IPS DF 4.7 (cell line): ENCODE results near the gene SEC11C.

Experiments used
- DNase-seq: peaks from one replicate; pipeline ENCODE4 v3.0.0-alpha.2; 2013; ENCODE audit warnings: low spot score; ENCODE audit errors: extremely low read depth

The SEC11C gene

DNA sequence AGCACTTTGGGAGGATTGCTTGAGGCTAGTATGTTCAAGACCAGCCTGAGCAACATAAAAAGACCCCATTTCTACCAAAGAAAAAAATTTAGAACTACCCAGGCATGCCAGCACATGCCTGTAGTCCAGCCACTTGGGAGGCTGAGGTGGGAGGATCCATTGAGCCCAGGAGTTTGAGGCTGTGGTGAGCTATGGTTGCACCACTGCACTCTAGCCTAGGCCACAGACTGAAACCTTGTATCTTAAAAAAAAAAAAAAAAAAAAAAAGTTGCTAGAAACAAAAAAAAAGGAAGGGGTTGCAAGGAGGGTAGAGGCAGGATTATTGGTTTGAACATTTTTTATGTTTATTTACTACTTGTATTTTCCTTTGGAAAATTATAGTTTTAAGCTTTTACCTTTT, 4.8 kb downstream of the SEC11C start:
- no peak for DNase-seq

DNA sequence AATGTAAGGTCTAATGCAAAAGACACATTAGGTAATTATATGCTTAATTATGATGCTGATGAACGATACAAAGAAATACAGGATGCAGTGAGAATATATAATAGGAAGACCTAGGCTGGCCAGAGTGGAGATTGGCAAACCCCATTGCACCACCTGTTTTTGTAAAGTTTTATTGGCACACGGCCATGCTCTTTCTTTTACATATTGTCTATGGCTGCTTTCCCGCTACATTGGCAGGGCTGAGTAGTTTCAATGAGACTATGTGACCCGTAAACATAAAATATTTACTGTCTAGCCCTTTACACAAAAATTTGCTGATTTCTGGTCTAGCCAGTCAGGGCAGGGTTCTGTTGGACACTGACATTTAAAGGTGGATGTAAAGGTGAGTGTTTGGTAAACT, 5.4 kb downstream of the SEC11C start:
- DNase-seq, result no peak

DNA sequence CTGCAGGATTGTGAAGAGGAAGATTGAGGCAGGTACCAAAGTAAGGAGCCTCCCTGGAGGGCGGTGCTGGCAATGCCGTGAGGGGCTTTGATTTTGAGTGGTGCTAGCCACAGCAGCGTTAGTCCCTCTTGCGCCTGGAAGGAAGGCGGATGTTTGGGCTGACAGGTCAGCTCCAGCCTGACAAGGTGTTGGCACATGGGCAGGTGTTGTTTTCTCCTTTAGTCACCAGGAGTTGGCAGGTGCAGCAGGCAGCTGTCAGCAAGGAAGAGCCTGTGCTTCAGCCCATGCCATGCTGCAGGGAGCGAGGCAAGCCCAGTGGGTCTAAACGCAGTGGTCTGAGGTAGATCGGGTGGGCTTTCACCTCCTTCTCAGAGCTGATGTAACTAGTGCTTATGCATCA, 8.5 kb downstream of the SEC11C start:
- DNase-seq, result no peak

DNA sequence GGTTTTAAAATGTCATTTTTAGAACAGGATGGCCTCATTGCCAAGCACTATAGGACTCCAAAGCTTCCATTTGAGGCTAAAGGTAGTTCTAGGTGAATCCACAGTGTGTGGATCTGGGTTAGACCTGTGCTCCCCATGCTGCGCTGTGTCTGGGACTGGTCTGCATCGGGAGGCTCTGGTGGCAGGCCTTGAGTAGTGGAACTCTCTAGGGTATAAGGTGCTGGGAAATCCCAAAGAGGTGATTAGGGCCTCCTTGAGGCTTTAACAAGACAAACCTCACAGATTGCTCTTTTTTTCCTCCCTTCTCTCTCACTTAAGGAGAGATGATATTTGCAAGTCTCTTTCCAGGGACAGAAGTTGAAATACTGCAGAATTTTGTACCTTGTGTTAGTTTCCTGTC, 9.3 kb downstream of the SEC11C start:
- DNase-seq, result no peak

DNA sequence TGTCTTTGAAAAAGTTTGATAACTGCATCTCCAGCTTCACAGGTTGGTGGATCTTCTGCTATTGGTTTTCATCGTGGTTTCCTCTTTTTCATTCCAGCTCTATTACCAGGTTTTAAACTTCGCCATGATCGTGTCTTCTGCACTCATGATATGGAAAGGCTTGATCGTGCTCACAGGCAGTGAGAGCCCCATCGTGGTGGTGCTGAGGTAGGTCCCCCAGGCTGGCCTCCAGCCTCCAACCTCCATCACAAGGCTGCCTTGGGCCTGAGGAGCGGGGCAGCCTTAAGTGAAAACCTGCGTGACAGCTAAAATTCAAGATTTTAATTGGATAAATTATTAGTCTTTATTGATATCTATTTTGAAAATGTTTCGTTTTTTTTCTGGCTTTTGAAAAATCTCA, 9.7 kb downstream of the SEC11C start:
- DNase-seq, result no peak

DNA sequence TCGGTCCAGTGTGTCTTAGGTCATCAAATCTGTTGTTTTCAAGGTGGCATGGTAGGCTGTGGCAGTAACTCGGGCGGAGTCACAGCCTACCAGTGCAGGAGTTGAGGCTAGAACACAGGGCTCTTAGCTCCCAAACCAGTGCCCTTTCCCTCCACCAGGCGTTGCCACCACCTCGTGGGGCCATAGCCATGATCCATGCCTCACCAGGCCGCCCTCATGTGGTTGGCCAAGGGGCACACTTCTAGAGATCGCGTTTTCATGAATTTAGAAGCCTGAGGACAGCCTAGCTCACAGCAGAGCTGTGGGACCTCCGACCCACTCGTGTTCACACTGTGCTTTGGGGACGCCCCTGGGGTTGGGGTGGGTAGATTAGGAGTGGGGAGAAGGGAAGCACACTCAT, 10.6 kb downstream of the SEC11C start:
- DNase-seq, result no peak

DNA sequence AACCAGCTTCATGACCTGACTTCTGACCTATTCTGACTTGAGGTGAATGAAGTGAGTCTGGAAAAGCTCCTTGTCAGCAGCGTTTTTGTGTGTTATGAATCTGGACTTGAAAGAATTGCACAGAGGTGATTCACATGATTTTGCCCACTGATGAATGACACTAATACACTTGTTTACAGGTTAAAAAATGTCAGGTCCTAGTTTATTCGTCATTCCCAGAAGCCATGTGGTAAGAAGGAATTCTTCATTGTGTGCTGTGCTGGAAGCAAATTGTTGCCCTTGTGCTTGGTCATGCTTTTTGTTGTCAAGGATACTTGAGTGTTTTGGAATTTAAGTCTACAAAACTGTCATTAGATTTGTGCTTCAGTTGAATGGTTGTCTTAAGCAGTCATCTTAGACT, 15.5 kb downstream of the SEC11C start:
- DNase-seq, result no peak

DNA sequence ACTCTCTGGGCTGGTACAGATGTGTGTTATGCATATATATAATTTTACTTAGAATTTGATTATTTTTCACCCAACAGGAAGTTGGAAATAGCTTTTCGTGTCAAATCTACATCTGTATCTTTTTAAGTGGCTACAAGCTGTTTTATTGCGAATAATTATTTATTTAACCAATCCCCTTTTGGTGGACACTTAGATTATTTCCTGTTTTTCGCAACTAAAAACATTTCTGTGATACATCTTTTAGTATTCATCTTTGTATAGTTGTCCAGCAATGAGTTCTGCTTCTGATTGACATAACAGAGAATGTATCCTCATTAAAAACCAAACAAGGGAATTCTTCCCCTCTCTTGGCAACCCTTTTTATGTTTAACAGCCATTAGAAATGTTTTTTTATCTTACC, 16.6 kb downstream of the SEC11C start:
- no peak for DNase-seq

DNA sequence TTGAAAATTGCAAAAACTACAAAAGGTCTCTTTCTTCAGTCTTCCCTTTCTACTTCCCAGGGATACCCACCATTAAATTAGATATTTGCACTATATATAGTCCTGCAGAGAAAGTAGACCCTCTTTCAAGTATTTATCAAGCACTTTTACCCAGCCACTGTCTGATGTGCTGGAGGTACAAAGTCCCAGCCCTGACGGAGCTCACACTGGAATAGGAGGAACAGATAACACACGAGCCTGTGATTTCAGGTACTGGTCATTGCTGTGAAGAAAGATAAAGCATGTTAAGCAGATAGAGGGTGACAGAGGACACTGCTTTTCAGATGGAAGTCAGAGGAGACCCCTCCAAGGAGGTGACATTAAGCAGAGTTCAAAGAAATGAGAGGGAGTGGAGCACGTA, 19.6 kb downstream of the SEC11C start:
- DNase-seq, result no peak

DNA sequence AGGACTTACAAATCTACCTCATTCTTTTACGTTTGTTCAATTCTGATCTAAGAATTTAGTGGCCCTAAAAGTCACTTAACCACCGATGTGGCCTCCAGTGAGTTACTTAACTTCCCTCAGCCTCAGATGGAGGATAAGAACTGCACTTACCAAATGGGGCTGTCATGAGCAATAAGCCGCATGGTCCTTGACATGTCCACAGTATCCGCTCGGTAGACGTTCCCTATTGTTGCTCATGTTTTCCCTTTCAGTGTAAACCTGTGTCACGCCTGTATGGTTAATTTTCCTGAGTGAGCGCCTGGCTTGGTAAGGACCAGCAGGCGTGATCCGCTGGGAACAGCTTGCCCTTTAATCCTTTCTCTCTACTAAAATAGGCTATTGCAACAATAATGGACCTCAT, 20.3 kb downstream of the SEC11C start:
- DNase-seq, result no peak

DNA sequence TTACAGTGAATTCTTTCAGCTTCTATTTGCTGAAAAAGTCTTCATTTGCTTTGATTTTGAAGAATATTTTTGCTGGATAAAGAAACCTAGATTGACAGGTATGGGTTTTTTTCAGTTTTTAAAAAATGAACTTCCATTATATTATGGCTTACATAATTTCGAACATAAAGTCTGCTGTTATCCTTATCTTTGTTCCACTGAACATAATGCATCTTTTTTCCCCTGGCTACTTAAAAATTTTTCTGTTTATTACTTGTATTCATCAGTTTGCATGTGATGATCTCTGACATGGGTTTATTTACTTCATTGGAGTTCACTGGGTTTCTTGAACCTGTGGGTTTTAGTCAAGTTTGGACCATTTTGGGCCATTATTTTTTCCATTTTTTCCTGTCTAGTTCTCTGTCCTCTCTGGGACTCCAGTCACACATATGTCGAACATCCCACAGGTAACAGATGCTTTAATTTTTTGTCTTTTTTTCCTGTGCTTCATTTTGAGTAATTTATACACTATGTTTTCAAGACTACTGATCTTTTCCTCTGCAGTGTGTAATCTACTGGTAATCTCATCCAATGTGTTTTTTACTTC, 33.1 kb downstream of the SEC11C start:
- no peak for DNase-seq

DNA sequence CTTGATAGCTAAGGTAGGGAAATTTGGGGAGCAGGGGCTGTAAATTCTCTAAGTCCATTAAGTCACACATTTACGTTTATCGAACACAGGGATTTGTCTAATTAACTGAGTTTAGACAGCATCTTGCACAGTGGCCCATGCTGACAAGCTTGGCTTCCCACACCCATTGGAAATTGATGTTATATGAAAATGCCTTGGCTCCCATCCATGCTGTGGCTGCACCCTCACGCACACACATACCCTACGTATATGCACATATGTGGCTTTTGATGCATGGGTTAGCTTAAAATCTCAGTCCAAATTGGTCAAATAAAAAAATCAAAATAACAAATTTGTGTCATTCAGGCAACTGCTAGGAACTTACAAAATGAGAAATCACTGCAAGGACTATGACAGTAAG, 37.8 kb downstream of the SEC11C start:
- DNase-seq, result no peak

DNA sequence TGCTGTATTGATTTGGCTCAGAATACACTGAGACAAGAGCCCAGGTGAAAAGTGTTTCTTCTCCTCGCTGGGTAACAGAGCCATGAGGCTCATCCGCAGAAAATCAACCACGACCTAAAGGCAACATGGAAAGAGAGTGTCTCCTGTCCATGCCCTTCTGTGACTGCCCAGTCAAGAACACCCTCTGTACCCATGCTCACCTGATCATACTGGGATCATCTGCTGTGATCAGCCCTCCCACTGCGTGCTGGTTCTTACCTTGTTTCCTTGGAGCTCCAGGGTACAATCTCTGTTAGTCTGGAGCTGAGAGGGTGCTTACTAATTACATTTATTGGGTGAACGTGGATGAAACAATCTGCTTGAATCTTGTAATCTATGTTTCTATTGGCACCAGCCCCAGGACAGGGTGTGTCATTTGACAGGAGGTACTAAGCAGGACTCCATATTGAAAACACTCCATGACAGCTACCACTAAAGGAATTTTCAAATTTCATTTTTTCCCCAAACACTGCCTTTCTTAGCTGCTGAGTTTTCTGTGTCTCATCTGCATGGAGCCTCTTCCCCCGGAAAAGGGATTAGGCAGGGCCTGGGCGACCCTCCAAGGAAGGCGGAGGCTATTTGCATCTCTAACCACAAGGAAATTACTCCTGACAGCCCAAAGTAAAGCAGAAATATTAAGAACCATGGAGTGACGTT, 40.6 kb downstream of the SEC11C start:
- no peak for DNase-seq

DNA sequence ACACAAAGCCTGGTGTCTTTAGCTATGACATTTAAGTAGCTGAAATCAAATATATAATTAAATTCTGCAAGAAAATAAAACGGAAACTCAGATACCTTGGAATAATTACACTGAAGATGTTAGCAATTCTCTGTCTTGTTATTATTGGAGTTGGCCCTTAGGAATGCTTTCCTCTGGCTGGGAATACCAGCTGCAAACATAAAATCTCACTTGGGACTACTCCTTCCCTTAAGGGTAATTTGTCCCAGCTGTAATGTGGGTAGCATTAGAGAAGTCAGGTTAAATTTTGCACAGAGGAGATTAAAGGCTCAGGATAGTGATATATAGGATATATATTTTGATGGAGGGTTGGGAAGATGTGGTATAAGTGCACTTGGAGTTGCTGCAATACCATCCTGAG, 43.0 kb downstream of the SEC11C start:
- no peak for DNase-seq

DNA sequence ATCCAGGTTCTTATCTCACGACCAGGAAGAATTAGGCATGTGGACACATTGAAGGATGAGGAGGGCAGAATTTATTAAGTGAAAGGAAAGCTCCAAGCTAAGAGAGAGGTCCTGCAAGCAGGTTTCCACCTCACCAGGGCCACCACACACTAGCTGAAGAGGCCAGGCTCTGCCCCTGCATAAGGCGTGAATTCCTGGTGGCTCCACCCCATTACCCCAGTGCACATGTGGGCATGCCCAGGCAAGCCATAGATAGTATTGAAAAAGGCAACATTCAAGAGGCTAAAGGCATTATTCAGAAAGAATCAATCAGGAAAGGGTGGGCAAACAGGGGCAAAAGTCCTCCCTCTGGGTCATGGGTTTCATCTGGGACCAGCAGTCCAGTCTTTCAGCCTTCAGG, 49.3 kb downstream of the SEC11C start:
- no peak for DNase-seq

DNA sequence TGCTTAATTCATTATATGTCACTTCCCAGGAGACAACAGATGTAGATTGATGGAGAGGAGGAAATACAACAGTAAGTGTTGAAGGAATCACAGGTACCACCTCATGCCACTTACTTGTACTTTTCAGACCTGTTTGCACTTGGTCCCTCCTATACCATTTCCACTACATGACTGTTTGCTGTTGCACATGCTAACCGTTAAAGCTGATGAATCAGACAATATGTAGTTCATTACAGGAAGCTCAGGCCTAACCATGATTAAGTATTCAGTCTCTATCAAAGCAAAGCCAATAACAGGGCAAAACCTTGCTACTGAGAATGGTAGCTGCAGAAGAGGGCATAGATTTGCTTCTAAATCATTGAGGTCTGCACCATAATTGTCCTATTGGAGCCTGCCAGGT, 50.1 kb downstream of the SEC11C start:
- no peak for DNase-seq

DNA sequence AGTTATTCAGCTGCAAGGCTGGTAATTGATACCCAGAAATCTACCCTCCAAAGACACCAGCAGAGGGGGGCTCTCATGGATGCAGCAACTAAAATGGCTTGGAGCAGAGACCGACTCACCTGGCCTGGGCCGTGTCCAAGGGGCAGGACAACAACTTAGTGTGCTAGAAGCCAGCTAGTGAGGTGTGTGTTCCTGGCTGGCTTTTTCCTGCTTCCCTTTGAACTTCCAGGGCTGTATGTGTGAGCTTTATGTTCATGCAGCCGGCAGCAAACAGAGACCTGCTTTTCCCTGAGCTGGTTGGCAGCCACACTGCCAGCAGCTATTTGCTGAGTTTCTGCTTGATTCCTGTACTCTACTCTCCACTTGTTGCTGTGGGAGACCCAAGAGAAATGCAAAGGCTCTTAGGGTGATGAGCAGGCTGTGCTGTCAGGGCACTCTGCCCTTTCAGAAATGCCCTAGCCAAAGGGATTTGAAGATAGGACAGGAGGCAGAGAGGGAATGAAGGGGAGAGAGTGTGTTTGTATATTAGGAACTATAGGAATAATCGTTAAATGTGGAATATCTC, 56.6 kb downstream of the SEC11C start:
- DNase-seq, result no peak

DNA sequence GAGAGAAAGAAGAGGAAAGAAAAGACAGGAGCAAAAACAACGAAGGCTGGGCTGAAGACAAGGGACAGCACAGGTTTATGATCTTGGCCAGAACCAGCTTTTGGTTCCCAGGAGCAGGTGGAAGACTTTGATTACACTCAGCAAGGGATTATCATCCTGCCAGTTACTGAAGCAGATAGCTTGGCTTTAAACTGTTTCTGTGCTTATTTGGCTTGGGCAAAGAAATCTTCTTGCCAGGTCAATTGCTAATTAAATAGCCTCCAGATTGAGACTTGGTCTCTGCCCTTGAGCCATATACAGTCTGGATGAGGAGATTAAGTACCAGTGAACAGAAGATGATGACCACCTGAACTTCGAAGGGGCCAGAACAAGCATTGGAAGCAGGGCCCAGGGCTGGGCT, 58.0 kb downstream of the SEC11C start:
- no peak for DNase-seq

DNA sequence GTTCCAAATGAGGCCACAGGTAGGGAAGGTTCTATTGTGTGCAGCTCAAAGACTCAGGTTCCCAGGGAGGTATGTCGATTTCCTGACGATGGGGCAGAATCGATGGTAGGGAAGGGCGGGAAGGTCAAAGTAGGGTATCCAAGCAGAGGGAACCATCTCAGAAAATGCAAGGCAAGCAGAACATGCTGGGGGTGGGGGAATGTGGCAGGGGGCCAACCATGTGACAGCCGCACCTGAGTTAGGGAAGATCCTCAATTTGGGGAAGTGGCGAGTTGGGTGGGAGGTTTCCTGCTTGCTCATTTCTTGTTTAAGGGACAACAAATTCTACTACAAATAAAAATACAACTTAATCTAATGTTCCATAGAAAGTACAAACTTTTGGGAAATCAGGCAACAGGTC, 58.5 kb downstream of the SEC11C start:
- no peak for DNase-seq

DNA sequence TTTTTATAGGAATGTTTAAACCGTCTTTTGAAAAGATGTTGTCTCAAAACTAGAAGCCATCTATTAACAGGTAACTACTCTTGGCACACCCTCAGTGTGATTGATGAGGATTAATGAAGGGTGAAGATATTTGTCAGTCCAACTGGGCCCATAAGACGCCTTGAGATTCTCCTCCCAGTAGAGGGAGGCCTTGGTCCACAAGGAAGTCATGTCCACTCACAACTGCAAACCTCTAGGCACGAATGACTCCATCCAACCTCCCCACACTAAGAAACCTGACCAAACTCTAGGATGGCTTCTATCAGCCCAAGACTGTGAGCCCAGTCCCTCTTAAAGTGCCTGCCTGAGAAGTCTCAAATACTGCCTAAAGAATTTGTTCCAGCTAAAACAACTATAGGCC, 61.1 kb downstream of the SEC11C start:
- DNase-seq, result no peak

DNA sequence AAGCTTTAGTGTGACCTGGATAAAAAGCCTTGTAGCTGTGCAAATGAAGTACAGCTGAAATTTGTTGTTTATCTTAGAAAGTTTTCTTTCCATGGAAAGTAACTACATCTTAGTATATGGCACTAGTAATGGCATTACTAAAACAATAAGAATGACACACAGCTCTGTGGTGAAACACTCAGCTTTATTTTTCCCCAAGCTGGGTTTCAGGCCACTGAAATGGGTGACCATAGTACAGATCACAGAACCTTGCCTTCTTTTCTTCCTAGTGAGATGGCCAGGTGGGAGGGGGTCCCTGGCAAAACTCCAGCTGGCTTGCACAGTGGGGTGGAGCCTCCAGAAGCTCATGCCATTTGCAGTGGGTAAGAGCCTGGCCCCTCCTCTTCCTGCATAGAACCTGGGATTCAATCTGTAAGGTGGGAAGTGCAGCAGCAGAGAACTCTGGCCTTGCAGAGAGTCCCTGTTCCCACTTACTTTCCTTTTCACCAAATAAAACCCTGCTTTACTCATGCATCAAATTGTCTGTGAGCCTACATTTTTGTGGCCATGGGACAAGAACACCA, 62.7 kb downstream of the SEC11C start:
- no peak for DNase-seq

DNA sequence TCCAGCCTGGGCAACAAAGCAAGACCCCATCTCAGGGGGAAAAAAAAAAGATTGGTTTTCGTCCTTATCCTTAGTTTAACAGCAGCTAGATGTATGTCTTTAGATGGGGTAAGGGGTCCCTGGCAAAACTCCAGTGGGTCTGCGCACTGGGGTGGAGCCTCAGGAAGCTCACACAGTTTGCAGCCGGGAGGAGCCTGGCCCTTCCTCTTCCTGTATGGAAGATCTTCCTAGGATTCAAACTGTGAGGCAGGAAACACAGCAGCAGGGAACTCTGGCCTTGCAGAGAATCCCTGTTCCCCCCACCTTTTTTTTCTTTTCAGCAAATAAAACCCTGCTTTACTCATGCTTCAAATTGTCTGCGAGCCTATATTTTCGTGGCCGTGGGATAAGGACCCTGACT, 67.8 kb downstream of the SEC11C start:
- no peak for DNase-seq
